HFFc6 (cell line): ENCODE measurements around the gene ZNF420. TPM values are rescaled to one million over a fixed set of nuclear protein-coding genes. Genes with fewer than 3 reads are reported as not detected.
"Not testable (repeated sequence)": the region's sequence is repeated elsewhere in the genome, so short reads cannot be mapped to it uniquely, and the experiment has no call there.

Experiments used
- DNase-seq: peaks from one replicate; pipeline ENCODE4 v3.0.0-alpha.2; 2018
- H3K27ac Mint-ChIP-seq: 2 replicates; pipeline ENCODE4 v1.8.0; 2020; ENCODE audit warnings: mild to moderate bottlenecking, mixed read lengths
- H3K27me3 Mint-ChIP-seq: 2 replicates; pipeline ENCODE4 v1.8.0; 2021; ENCODE audit warnings: mild to moderate bottlenecking, moderate library complexity, mixed read lengths; ENCODE audit not compliant: insufficient read depth
- H3K36me3 Mint-ChIP-seq: 2 replicates; pipeline ENCODE4 v1.8.0; 2021; ENCODE audit warnings: low read depth, mixed read lengths
- H3K4me1 Mint-ChIP-seq: 2 replicates; pipeline ENCODE4 v1.8.0; 2020; ENCODE audit warnings: low read depth, mixed read lengths
- H3K4me3 Mint-ChIP-seq: 2 replicates; pipeline ENCODE4 v1.8.0; 2020; ENCODE audit warnings: mild to moderate bottlenecking, moderate library complexity, mixed read lengths
- H3K9me3 Mint-ChIP-seq: 2 replicates; pipeline ENCODE4 v1.8.0; 2020; ENCODE audit warnings: mild to moderate bottlenecking, mixed read lengths
- CTCF ChIP-seq: fragments of 200-600 bp; sonication (generic); IDR thresholded peaks from 2 replicates; pipeline ENCODE4 v1.5.0; 2021; ENCODE audit warnings: antibody characterized with exemption, mild to moderate bottlenecking
- total RNA-seq, 6 experiments: library from RNA; stranded (reverse); fragmentation: NEBNext Ultra II Directional; extraction: Animal tissue kit (Norgen Biotek cat#: 25700); gene quantifications; 2 replicates in 1 of 6; 3 replicates in 5 of 6; pipeline ENCODE4 v1.2.3, GENCODE V29; 2021

ZNF420 gene
- total RNA-seq, 6 experiments from 2014 or later: 3.6 to 6.3 (median 5.7) TPM

GRCh38 chr19:37082307-37082706 lies 4.1 kb downstream of the ZNF420 start:
- no peak overlapping the region for H3K4me3 Mint-ChIP-seq

GRCh38 chr19:37087110-37087509 lies 8.9 kb downstream of the ZNF420 start:
- H3K4me1 Mint-ChIP-seq: no peaks in the 10 kb centered on the region
- no peak for DNase-seq
- H3K4me3 Mint-ChIP-seq: no peak overlapping the region
- H3K27ac Mint-ChIP-seq: no peak overlapping the region
- TF ChIP-seq CTCF: no peak
- H3K36me3 Mint-ChIP-seq: peaks cover 78% of the 10 kb centered on the region
- no peaks in the 10 kb centered on the region for H3K27me3 Mint-ChIP-seq
- H3K9me3 Mint-ChIP-seq: peaks cover 54% of the 10 kb centered on the region

More at GRCh38 chr19:37082307-37082706, 4.1 kb downstream of the ZNF420 start:
- no peak for DNase-seq
- H3K9me3 Mint-ChIP-seq: peaks cover 60% of the 10 kb centered on the region
- peaks cover 18% of the 10 kb centered on the region; the same call in 1 of the 2 replicates for H3K4me1 Mint-ChIP-seq
- H3K27ac Mint-ChIP-seq: no peak overlapping the region
- no peaks in the 10 kb centered on the region; the same call in 1 of the 2 replicates for H3K27me3 Mint-ChIP-seq
- peaks cover 75% of the 10 kb centered on the region for H3K36me3 Mint-ChIP-seq
- no peak for TF ChIP-seq CTCF

- H3K4me3 Mint-ChIP-seq: no peak overlapping the region
- peaks cover 95% of the 10 kb centered on the region for H3K36me3 Mint-ChIP-seq
- no peak for DNase-seq
- peaks cover 2% of the 10 kb centered on the region; the same call in 1 of the 2 replicates for H3K27me3 Mint-ChIP-seq
- H3K4me1 Mint-ChIP-seq: no peaks in the 10 kb centered on the region
- peaks cover 71% of the 10 kb centered on the region for H3K9me3 Mint-ChIP-seq
- H3K27ac Mint-ChIP-seq: no peak overlapping the region
- TF ChIP-seq CTCF: no peak
Observed at GRCh38 chr19:37095859-37096258, 17.6 kb downstream of the ZNF420 start.

- Mint-ChIP-seq H3K27me3 (no peaks in the 10 kb centered on the region), H3K4me1 (no peaks in the 10 kb centered on the region), H3K27ac (no peak overlapping the region), H3K36me3 (peaks cover 96% of the 10 kb centered on the region), H3K9me3 (peaks cover 80% of the 10 kb centered on the region), H3K4me3 (no peak overlapping the region)
- no peak for TF ChIP-seq CTCF
- DNase-seq: no peak
Observed at GRCh38 chr19:37098570-37098969, 20.3 kb downstream of the ZNF420 start.

- Mint-ChIP-seq H3K36me3 (peaks cover 91% of the 10 kb centered on the region), H3K9me3 (peaks cover 88% of the 10 kb centered on the region)
- H3K27ac Mint-ChIP-seq, H3K4me3 Mint-ChIP-seq, H3K4me1 Mint-ChIP-seq, DNase-seq, H3K27me3 Mint-ChIP-seq: not testable (repeated sequence)
Observed at GRCh38 chr19:37104135-37104534, 25.9 kb downstream of the ZNF420 start.

- not testable (repeated sequence) for H3K27me3 Mint-ChIP-seq, H3K27ac Mint-ChIP-seq, H3K4me1 Mint-ChIP-seq, DNase-seq, H3K4me3 Mint-ChIP-seq
- Mint-ChIP-seq H3K36me3 (peaks cover 97% of the 10 kb centered on the region), H3K9me3 (peaks cover 96% of the 10 kb centered on the region)
- peak; percentile 61 for TF ChIP-seq CTCF
Observed at GRCh38 chr19:37111753-37112152, 33.5 kb downstream of the ZNF420 start.
